GM12865 (cell line): ENCODE data around the gene GSTA2.
"Not testable (repeated sequence)": the region's sequence is repeated elsewhere in the genome, so short reads cannot be mapped to it uniquely, and the experiment has no call there.

ENCODE experiments used
- DNase-seq: peaks from one replicate; pipeline ENCODE4 v3.0.0; 2010; ENCODE audit warnings: low read depth
- H3K4me3 ChIP-seq: 2 replicates; pipeline ENCODE4 v1.5.1; 2011; ENCODE audit warnings: mild to moderate bottlenecking, low read depth, low read length, control low read depth
- TF ChIP-seq, protein P1 (sequence below): IDR thresholded peaks from 2 replicates; pipeline ENCODE4 v1.5.1; 2011; ENCODE audit warnings: low read length, control low read depth, low read depth, inconsistent platforms; ENCODE audit not compliant: insufficient read depth; ENCODE audit errors: missing control alignments

GSTA2 gene

DNA sequence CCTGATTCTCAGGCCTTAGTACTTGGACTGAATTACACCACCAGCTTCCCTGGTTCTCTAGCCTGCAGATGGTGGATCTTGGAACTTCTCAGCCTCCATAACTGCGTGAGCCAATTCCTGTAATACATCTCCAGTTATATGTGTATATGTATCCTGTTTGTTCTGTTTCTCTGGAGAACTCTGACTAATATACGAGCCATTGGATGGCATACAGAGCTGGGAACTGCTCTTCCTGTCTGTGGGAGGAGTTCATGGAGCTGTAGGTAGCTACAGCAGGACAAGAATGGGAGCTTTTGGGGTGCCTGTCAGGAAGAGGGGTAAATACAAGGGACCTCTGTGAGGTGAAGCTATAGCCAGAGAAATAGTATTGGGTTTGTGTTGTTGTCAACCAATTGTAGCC lies 51.1 kb downstream of the GSTA2 start:
- no peak for DNase-seq
- H3K4me3 ChIP-seq: no peak overlapping the region
- TF ChIP-seq, protein P1, sequence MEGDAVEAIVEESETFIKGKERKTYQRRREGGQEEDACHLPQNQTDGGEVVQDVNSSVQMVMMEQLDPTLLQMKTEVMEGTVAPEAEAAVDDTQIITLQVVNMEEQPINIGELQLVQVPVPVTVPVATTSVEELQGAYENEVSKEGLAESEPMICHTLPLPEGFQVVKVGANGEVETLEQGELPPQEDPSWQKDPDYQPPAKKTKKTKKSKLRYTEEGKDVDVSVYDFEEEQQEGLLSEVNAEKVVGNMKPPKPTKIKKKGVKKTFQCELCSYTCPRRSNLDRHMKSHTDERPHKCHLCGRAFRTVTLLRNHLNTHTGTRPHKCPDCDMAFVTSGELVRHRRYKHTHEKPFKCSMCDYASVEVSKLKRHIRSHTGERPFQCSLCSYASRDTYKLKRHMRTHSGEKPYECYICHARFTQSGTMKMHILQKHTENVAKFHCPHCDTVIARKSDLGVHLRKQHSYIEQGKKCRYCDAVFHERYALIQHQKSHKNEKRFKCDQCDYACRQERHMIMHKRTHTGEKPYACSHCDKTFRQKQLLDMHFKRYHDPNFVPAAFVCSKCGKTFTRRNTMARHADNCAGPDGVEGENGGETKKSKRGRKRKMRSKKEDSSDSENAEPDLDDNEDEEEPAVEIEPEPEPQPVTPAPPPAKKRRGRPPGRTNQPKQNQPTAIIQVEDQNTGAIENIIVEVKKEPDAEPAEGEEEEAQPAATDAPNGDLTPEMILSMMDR: no peak

DNA sequence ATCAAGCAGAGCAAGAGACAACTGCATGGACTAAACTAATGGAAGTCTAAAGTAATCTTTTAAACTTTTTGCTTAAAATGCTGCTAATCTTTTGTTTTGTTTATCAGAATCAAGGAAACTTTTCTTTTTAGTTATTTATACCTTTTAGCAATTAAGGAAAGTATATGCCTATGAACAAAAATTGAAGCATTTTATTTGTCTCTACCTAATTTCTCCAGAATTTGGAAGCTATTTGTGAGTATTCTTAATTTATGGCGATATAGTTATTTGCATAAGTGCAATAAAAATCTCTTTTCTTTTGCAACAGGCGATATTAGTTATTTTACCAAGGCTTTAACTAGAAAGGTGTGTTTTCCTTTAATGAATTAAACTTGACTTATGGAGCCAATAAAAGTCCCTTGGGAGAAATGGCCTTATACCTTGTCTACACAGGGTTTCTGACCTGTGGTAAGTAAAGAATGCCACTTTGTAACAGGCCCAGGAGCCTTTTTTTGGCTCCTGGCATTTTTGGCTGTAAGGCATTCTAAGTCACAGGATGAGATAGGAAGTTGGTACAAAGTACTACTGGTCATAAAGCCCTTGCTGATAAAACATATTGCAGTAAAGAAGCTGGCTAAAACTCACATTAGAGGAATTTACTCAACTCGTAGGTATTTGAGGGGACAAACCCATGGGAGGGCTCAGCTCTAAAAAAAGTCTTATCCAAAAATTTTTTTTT lies 55.2 kb downstream of the GSTA2 start:
- no peak for DNase-seq
- H3K4me3 ChIP-seq: no peak overlapping the region
- TF ChIP-seq, protein P1: no peak

GRCh38 chr6:52706001-52706400 lies 57.3 kb downstream of the GSTA2 start:
- TF ChIP-seq, protein P1: no peak
- DNase-seq: no peak
- no peak overlapping the region for H3K4me3 ChIP-seq

DNA sequence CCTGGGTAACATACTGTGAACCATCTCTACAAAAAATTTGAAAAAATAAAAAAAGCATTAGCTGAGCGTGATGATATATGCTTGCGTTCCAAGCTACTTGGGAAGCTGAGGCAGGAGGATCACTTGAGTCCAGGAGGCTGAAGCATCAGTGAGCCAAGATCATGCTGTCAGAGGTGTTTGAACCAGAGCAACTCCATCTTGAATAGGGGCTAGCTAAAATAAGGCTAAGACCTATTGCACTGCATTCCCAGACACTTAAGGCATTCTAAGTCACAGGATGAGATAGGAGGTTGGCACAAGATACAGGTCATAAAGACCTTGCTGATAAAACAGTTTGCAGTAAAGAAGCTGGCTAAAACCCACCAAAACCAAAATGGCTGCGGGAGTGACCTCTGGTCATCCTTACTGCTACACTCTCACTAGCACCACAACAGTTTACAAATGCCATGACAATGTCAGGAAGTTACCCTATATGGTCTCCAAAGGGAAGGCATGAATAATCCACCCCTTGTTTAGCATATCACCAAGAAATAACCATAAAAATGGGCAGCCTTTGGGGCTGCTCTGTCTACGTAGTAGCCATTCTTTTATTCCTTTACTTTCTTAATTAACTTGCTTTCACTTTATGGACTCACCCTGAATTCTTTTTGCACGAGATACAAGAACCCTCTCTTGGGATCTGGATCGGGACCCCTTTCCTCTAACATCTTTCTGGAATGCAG lies 58.3 kb downstream of the GSTA2 start:
- DNase-seq, H3K4me3 ChIP-seq: not testable (repeated sequence)

DNA sequence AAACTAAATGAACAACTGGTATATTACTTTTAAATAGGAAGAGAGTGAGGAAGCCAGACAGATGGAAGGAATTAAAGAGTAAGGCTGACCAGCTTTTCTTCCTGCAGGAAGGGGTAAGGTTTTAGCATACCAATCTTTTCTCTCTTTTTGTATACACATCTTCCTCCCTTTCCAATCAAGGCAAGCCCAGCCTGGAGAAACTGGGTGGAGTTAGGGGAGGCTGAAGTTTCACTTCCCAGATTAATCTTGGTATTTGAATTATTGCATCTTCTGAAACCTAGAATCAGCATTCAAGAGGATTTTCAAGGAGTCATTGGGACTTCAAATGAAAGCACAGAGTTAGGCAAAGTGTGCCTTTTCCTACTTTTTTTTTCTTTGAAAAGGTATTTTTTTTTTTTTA lies 59.2 kb downstream of the GSTA2 start:
- TF ChIP-seq, protein P1: no peak
- DNase-seq: no peak
- H3K4me3 ChIP-seq: no peak overlapping the region
